Measurements from ENCODE around the gene MORC4.

GRCh38 chrX:106933538-106933961 lies 66.5 kb downstream of the MORC4 start:
- no peak for TF ChIP-seq CTCF (IDR thresholded peaks at IDR 0.05)
- TF ChIP-seq POLR2A (IDR thresholded peaks at IDR 0.05) = no peak

Data from body of pancreas (tissue), 4 donors.